ENCODE data around the gene PAEP.
"Not testable (repeated sequence)": the region's sequence is repeated elsewhere in the genome, so short reads cannot be mapped to it uniquely, and the experiment has no call there.

The PAEP gene

GRCh38 chr9:135526089-135526729 lies 35.3 kb upstream of the PAEP start:
- no peak for DNase-seq

- no peak for DNase-seq
Observed at GRCh38 chr9:135526730-135527571, 34.6 kb upstream of the PAEP start.

GRCh38 chr9:135528842-135529435 lies 32.6 kb upstream of the PAEP start:
- DNase-seq: not testable (repeated sequence)

GRCh38 chr9:135530146-135530545 lies 31.4 kb upstream of the PAEP start:
- no peak for DNase-seq

GRCh38 chr9:135531096-135531495 lies 30.5 kb upstream of the PAEP start:
- DNase-seq: no peak

- no peak for DNase-seq
Observed at GRCh38 chr9:135533113-135533512, 28.4 kb upstream of the PAEP start.

GRCh38 chr9:135533674-135534073 lies 27.9 kb upstream of the PAEP start:
- no peak for DNase-seq

- not testable (repeated sequence) for DNase-seq
Observed at GRCh38 chr9:135534192-135534711, 27.3 kb upstream of the PAEP start.

GRCh38 chr9:135534826-135535225 lies 26.7 kb upstream of the PAEP start:
- DNase-seq: not testable (repeated sequence)

- not testable (repeated sequence) for DNase-seq
Observed at GRCh38 chr9:135535631-135536030, 25.9 kb upstream of the PAEP start.

- no peak for DNase-seq
Observed at GRCh38 chr9:135536216-135536615, 25.3 kb upstream of the PAEP start.

GRCh38 chr9:135543262-135543894 lies 18.2 kb upstream of the PAEP start:
- DNase-seq: not testable (repeated sequence)

GRCh38 chr9:135544981-135545635 lies 16.4 kb upstream of the PAEP start:
- no peak for DNase-seq

- not testable (repeated sequence) for DNase-seq
Observed at GRCh38 chr9:135545646-135546176, 15.8 kb upstream of the PAEP start, which contains the start of gene OBP2A. Gene OBP2A (plus strand): TSS chr9:135546126. CDS start chr9:135546181, 55 bp downstream.

- DNase-seq: not testable (repeated sequence)
Observed at GRCh38 chr9:135546792-135547617, 14.6 kb upstream of the PAEP start.

GRCh38 chr9:135547756-135548736 lies 13.5 kb upstream of the PAEP start:
- DNase-seq: no peak

GRCh38 chr9:135549478-135550343 lies 11.8 kb upstream of the PAEP start:
- not testable (repeated sequence) for DNase-seq

GRCh38 chr9:135550344-135550918 lies 11.1 kb upstream of the PAEP start:
- no peak for DNase-seq
